HepG2 (cell line): Measurements from ENCODE around the gene ELAC2. TPM values are rescaled to one million over a fixed set of nuclear protein-coding genes. Genes with fewer than 3 reads are reported as not detected.
A peak's percentile ranks its signal among the peaks of the same experiment; 100 is the strongest.

Experiments used
- AGO2 ChIP-seq: fragments of 200-400 bp; formaldehyde crosslinking; optimal IDR thresholded peaks from 2 replicates; pipeline ENCODE3; 2017; ENCODE audit warnings: mild to moderate bottlenecking, low read depth, low read length, moderate library complexity
- AKAP8 ChIP-seq: sonication (generic); formaldehyde crosslinking; IDR thresholded peaks from 2 replicates; pipeline ENCODE4 v1.5.1; 2020; ENCODE audit warnings: mild to moderate bottlenecking, missing genetic modification reagents
- CHCHD3 ChIP-seq: sonication (generic); formaldehyde crosslinking; IDR thresholded peaks from 2 replicates; pipeline ENCODE4 v1.8.0; 2022; ENCODE audit warnings: mild to moderate bottlenecking, missing genetic modification reagents, moderate library complexity
- CREM ChIP-seq, 2 experiments: sonication (generic) in 1 of 2; formaldehyde crosslinking in 1 of 2; IDR thresholded peaks; 2 replicates each; pipeline versions ENCODE4 v1.4.0 to v1.6.1; 2016 to 2020; ENCODE audit warnings: antibody characterized with exemption in 1 of 2, mild to moderate bottlenecking in 1 of 2, missing genetic modification reagents in 1 of 2
- DRAP1 ChIP-seq: IDR thresholded peaks from 2 replicates; pipeline ENCODE4 v1.6.1; 2016; ENCODE audit warnings: missing genetic modification reagents, missing compliant biosample characterization
- ELF1 ChIP-seq: sonication (generic); formaldehyde crosslinking; IDR thresholded peaks from 2 replicates; pipeline ENCODE4 v1.4.0; 2020; ENCODE audit warnings: missing genetic modification reagents
- ELF4 ChIP-seq: sonication (generic); formaldehyde crosslinking; IDR thresholded peaks from 2 replicates; pipeline ENCODE4 v1.5.0; 2020; ENCODE audit warnings: missing genetic modification reagents, mild to moderate bottlenecking, moderate library complexity, borderline replicate concordance
- ETV5 ChIP-seq: IDR thresholded peaks from 2 replicates; pipeline ENCODE4 v1.6.1; 2018; ENCODE audit warnings: missing biosample characterization, missing genetic modification reagents, inconsistent platforms, borderline replicate concordance
- IRF2 ChIP-seq: IDR thresholded peaks from 2 replicates; pipeline ENCODE4 v1.6.1; 2018; ENCODE audit warnings: missing genetic modification reagents, missing compliant biosample characterization
- MAX ChIP-seq: IDR thresholded peaks from 2 replicates; pipeline ENCODE4 v1.6.1; 2012; ENCODE audit warnings: inconsistent platforms
- PBX3 ChIP-seq: sonication (generic); formaldehyde crosslinking; IDR thresholded peaks from 2 replicates; pipeline ENCODE4 v1.8.1; 2023; ENCODE audit warnings: missing genetic modification reagents, inconsistent platforms, borderline replicate concordance
- PRDM15 ChIP-seq: sonication (generic); formaldehyde crosslinking; IDR thresholded peaks from 2 replicates; pipeline ENCODE4 v1.4.0; 2020; ENCODE audit warnings: missing genetic modification reagents
- SOX5 ChIP-seq: IDR thresholded peaks from 2 replicates; pipeline ENCODE4 v1.6.1; 2016; ENCODE audit warnings: borderline replicate concordance
- SOX6 ChIP-seq, 2 experiments: fragments of 450-650 bp in 1 of 2; sonication (generic) in 1 of 2; formaldehyde crosslinking in 1 of 2; IDR thresholded peaks; 2 replicates each; pipeline versions ENCODE4 v1.4.0 to v1.6.1; 2017 to 2020; ENCODE audit warnings: antibody characterized with exemption in 1 of 2, mild to moderate bottlenecking in 1 of 2, missing genetic modification reagents in 1 of 2
- TGIF2 ChIP-seq: IDR thresholded peaks from 2 replicates; pipeline ENCODE4 v1.6.1; 2016; ENCODE audit warnings: control low read depth, missing compliant biosample characterization
- ZBTB37 ChIP-seq: sonication (generic); formaldehyde crosslinking; IDR thresholded peaks from 2 replicates; pipeline ENCODE4 v1.4.0; 2020; ENCODE audit warnings: mild to moderate bottlenecking, missing genetic modification reagents
- ZNF10 ChIP-seq: sonication (generic); formaldehyde crosslinking; IDR thresholded peaks from 2 replicates; pipeline ENCODE4 v1.4.0; 2020; ENCODE audit warnings: mild to moderate bottlenecking, low read depth, missing genetic modification reagents, borderline replicate concordance
- ZNF121 ChIP-seq: sonication (generic); formaldehyde crosslinking; IDR thresholded peaks from 2 replicates; pipeline ENCODE4 v1.5.0; 2020; ENCODE audit warnings: mild to moderate bottlenecking, missing genetic modification reagents
- ZNF317 ChIP-seq: sonication (generic); formaldehyde crosslinking; IDR thresholded peaks from 2 replicates; pipeline ENCODE4 v1.5.0; 2020; ENCODE audit warnings: mild to moderate bottlenecking, missing genetic modification reagents
- ZNF569 ChIP-seq: sonication (generic); formaldehyde crosslinking; IDR thresholded peaks from 2 replicates; pipeline ENCODE4 v1.5.0; 2020; ENCODE audit warnings: mild to moderate bottlenecking, missing genetic modification reagents, moderate library complexity, borderline replicate concordance
- ZNF607 ChIP-seq: sonication (generic); formaldehyde crosslinking; IDR thresholded peaks from 2 replicates; pipeline ENCODE4 v1.5.1; 2020; ENCODE audit warnings: missing genetic modification reagents, mild to moderate bottlenecking, borderline replicate concordance
- ZNF891 ChIP-seq: sonication (generic); formaldehyde crosslinking; IDR thresholded peaks from 2 replicates; pipeline ENCODE4 v1.5.0; 2020; ENCODE audit warnings: mild to moderate bottlenecking, missing genetic modification reagents
- polyA plus RNA-seq, 8 experiments: library from polyadenylated mRNA; depleted of rRNA in 3 of 8; stranded (reverse) in 7 of 8; unstranded in 1 of 8; fragments of >200 nt; fragmentation: Illumina TruSeq in 4 of 8; extraction: Trizol in 4 of 8; gene quantifications; 2 replicates each; pipeline versions ENCODE4 v1.2.1 to v1.2.3, GENCODE V29; 2011 to 2016; ENCODE audit warnings: low read depth in 4 of 8, missing spikeins in 1 of 8, mixed read lengths in 1 of 8; ENCODE audit not compliant: insufficient read depth in 1 of 8
- total RNA-seq, 5 experiments: library from RNA; depleted of rRNA; stranded (reverse); fragments of >200 nt; fragmentation: Illumina TruSeq; extraction: Trizol; gene quantifications; 2 replicates each; pipeline ENCODE4 v1.2.3, GENCODE V29; 2016; ENCODE audit warnings: low read depth in 1 of 5

ELAC2 gene
- total and polyA plus RNA-seq, 2 of the 13 experiments (the other 11 are each of a cell fraction or from before 2014, with no cell fraction given), result 35.6 to 50.4 TPM

- TF ChIP-seq ZBTB37 (CRISPR knock-in tag) (0 out of 2 replicates have a peak, but pooled peaks have one; percentile 35), AGO2 (peak; percentile 73), DRAP1 (CRISPR knock-in tag) (peak; percentile 71; the same call in 1 of the 2 replicates), IRF2 (CRISPR knock-in tag) (peak; percentile 44; the same call in 1 of the 2 replicates), SOX6 (IDR thresholded peaks at IDR 0.05) (no peak), SOX6 (CRISPR knock-in tag; IDR thresholded peaks at IDR 0.05) (peak; percentile 23), ZNF121 (no peak), PRDM15 (CRISPR knock-in tag) (no peak), AKAP8 (CRISPR knock-in tag) (0 out of 2 replicates have a peak, but pooled peaks have one; percentile 31), TGIF2 (CRISPR knock-in tag) (0 out of 2 replicates have a peak, but pooled peaks have one; percentile 25), CHCHD3 (CRISPR knock-in tag) (no peak), ZNF569 (no peak), ELF1 (CRISPR knock-in tag) (peak; percentile 98), ETV5 (CRISPR knock-in tag) (peak; percentile 64; the same call in 1 of the 2 replicates), CREM (IDR thresholded peaks at IDR 0.05) (peak; percentile 79), CREM (CRISPR knock-in tag; IDR thresholded peaks at IDR 0.05) (no peak), ZNF607 (CRISPR knock-in tag) (peak; percentile 15; the same call in 1 of the 2 replicates), ELF4 (CRISPR knock-in tag) (peak; percentile 97), ZNF317 (peak; percentile 54; the same call in 1 of the 2 replicates), ZNF10 (no peak), MAX (peak; percentile 88), ZNF891 (peak; percentile 9; the same call in 1 of the 2 replicates), SOX5 (peak; percentile 52; the same call in 1 of the 2 replicates), PBX3 (CRISPR knock-in tag) (peak; percentile 62; the same call in 1 of the 2 replicates)
Observed at GRCh38 chr17:13017655-13018459, at the start of gene ELAC2 (continued).
